GM12865 (cell line): Measurements from ENCODE around the gene SLC46A3.
A peak's percentile ranks its signal among the peaks of the same experiment; 100 is the strongest.

Source experiments
- DNase-seq: peaks from one replicate; pipeline ENCODE4 v3.0.0; 2010; ENCODE audit warnings: low read depth
- H3K4me3 ChIP-seq: 2 replicates; pipeline ENCODE4 v1.5.1; 2011; ENCODE audit warnings: mild to moderate bottlenecking, low read depth, low read length, control low read depth
- TF ChIP-seq, protein P1 (sequence below): IDR thresholded peaks from 2 replicates; pipeline ENCODE4 v1.5.1; 2011; ENCODE audit warnings: low read length, control low read depth, low read depth, inconsistent platforms; ENCODE audit not compliant: insufficient read depth; ENCODE audit errors: missing control alignments

SLC46A3 gene

DNA sequence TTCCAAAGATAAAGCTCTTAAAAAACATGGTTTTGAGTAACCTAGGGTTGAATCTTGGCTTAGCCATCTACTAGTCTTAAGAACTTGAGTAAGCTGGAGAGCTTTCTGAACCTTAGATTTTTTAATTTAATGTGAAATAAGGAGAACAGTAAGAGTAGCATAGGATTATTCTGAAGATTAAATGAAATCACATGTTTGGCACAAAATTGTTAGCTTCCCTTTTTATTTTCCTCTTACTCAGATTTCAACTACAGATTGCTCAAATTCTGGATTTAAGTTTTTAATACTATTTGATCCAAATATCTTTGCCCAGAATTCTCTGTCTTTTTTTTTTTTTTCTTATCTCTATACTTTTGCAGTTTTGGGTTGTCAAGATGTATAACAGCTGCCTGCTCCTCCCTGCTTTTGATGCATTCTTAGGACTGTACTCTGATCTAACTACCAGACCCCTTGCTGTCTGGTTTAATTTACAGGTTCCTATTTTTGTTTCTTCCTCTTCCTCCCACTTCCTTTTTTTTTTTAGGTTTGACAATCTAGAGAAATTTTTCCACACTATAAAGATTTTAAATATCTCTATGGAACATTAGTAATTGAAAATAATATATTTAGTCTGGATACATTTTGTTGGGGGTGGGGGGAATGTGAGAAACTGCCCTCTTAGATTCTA is 47.5 kb downstream of the SLC46A3 start:
- TF ChIP-seq, protein P1, sequence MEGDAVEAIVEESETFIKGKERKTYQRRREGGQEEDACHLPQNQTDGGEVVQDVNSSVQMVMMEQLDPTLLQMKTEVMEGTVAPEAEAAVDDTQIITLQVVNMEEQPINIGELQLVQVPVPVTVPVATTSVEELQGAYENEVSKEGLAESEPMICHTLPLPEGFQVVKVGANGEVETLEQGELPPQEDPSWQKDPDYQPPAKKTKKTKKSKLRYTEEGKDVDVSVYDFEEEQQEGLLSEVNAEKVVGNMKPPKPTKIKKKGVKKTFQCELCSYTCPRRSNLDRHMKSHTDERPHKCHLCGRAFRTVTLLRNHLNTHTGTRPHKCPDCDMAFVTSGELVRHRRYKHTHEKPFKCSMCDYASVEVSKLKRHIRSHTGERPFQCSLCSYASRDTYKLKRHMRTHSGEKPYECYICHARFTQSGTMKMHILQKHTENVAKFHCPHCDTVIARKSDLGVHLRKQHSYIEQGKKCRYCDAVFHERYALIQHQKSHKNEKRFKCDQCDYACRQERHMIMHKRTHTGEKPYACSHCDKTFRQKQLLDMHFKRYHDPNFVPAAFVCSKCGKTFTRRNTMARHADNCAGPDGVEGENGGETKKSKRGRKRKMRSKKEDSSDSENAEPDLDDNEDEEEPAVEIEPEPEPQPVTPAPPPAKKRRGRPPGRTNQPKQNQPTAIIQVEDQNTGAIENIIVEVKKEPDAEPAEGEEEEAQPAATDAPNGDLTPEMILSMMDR: no peak
- no peak for DNase-seq
- H3K4me3 ChIP-seq: no peak overlapping the region

DNA sequence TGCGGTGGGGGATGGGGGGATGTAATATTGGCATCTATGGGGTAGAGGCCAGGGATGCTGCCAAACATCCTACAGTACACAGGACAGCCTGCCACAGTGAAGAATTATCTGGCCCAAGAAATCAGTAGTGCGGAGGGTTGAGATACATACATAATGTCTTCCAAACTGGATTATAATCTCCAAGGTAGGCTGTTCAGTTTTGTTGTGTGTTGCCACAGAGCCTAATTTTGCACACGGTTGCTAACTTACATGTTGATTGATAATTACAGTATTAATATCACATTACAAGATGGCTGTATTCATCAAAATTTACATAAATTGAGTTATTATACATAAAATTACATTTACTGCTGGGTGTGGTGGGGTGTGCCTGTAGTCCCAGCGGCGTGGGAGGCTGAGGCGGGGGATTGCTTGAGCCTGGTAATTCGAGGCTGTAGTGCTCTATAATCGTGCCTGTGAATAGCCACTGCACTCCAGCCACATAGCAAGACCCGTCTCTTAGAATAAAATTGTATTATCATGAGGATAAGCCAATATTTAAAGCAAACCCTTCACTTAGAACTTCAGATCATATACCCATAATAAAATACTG is 51.8 kb downstream of the SLC46A3 start:
- H3K4me3 ChIP-seq: no peak overlapping the region
- TF ChIP-seq, protein P1: no peak
- no peak for DNase-seq

DNA sequence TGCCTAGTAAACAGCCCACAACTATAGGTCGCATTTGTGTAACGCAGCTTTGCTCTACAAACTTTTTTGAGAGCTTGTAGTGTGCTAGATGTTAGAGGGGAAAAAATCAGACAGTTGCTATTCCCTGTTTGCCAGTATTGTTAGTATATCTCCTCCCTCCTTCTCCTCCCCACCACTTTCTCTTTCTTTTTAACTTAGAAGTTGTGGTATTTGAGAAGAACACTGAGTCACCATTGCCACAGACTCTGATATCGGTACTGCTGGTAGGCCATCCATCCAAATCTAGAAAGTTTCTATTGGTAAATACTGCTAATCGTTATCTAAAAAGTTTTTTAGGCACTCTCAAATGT is 59.2 kb downstream of the SLC46A3 start:
- peak overlapping the region; percentile 91 for H3K4me3 ChIP-seq
- TF ChIP-seq, protein P1: no peak
- peak; percentile 63 for DNase-seq

DNA sequence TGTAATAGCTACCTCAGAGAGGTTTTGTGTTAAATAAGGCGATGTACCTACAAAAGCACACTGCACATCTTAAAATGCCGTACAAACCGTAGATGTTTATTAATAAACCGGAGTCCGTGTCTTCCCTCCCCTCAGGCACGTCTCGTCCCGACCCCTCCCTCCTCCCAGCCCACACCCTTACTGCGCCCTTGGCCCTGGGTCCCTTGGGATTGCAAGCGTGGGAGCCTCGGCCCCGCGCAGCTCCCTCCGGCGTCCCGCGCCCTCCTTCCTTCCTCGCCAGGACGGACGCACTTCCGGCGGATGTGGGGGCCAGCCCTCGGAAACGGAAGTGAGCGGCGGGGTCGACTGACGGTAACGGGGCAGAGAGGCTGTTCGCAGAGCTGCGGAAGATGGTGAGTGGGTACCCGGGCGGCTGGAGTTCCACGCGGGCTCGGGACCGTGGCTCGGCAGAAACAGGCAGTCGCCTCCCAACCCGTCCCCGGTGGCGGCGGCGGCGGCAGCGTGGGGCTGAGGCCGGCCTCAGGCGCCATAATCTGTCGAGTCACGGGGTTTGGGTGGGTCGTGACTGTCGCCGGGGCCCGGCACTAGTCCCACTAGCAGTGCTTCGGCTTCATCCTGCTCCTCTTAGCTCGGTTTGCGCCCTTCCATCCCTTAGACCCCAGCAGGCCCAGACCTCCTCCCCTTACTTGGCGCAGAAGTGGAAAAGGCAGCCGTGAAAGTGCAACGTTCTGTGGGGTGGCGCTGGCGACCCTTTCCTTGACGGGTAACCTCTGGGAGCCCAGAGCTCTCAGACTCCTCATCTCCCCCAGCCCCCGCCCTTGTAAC is 59.8 kb downstream of the SLC46A3 start, which contains the start of gene POMP:
Gene POMP, plus strand, starts transcription at position 335 of the 825 bp plus-strand sequence. Its CDS starts 55 bp downstream, at position 390.
- H3K4me3 ChIP-seq: peak within 1 kb of the TSS; percentile 91
- DNase-seq: peak; percentile 95
- TF ChIP-seq, protein P1: no peak

DNA sequence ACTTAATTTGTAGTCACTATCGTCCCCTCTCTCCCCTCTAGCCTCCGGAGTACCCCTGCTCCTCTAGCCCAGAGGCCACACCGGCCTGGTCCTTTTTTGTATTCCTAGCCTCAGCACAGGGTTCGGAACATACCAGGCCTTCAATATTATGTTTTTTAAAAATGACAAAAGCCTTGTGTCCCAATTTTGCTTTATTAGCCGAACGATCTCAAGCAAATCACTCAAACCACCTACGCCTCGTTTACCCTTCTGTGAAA is 60.3 kb downstream of the SLC46A3 start:
- peak overlapping the region; percentile 91 for H3K4me3 ChIP-seq
- TF ChIP-seq, protein P1: no peak
- DNase-seq: no peak

DNA sequence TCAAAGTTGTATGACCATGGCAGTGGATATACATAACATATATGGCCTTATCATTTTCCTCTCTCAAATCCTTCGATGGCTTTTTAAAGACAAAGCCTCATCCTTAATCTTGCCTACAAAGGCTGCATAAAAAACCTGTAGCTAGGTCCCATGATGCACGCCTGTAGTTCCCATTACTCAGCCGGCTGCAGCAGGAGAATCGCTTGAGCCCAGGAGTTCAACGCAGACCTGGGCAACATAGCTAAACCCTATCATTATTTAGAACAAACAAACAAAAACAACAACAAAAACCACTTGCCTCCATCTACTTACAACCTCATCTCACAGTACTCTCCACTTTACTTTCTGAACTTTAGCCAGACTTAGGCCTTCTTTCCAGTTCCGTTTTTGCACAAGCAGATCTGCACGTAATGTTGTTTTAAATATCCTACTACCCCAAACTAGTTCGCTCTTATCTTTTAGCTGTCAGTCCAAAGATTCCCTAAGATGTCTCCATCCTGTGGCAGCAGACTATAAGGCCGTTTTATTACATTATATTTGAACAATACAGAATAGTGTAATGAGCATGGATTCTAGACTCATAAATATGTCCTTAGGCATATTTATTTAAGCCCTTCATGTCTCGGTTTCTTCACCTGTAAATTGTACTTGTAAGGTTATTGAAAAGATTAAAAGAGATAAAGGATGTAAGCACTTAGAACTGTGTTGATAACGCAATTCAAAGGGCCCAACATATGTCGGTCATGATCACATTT is 60.8 kb downstream of the SLC46A3 start:
- peak; percentile 58 for DNase-seq
- H3K4me3 ChIP-seq: peak overlapping the region; percentile 91
- TF ChIP-seq, protein P1: no peak
